GM19455 (cell line): ENCODE data around the gene CLDN18.

Experiments
- ATAC-seq: cut with Tn5 transposase; IDR thresholded peaks from one replicate; pipeline ENCODE4 v1.9.1; 2021; ENCODE audit not compliant: unreplicated experiment

Gene CLDN18

GRCh38 chr3:138009476-138010272 is at the start of gene CLDN18:
TSS of gene CLDN18 (plus strand) at chr3:138010165. CDS start at chr3:138010226, 61 bp downstream.
- ATAC-seq: no peak

- ATAC-seq: no peak
Measured at GRCh38 chr3:137962251-137962650, 47.7 kb upstream of the CLDN18 start.

GRCh38 chr3:137963463-137963862 is 46.5 kb upstream of the CLDN18 start:
- no peak for ATAC-seq

DNA sequence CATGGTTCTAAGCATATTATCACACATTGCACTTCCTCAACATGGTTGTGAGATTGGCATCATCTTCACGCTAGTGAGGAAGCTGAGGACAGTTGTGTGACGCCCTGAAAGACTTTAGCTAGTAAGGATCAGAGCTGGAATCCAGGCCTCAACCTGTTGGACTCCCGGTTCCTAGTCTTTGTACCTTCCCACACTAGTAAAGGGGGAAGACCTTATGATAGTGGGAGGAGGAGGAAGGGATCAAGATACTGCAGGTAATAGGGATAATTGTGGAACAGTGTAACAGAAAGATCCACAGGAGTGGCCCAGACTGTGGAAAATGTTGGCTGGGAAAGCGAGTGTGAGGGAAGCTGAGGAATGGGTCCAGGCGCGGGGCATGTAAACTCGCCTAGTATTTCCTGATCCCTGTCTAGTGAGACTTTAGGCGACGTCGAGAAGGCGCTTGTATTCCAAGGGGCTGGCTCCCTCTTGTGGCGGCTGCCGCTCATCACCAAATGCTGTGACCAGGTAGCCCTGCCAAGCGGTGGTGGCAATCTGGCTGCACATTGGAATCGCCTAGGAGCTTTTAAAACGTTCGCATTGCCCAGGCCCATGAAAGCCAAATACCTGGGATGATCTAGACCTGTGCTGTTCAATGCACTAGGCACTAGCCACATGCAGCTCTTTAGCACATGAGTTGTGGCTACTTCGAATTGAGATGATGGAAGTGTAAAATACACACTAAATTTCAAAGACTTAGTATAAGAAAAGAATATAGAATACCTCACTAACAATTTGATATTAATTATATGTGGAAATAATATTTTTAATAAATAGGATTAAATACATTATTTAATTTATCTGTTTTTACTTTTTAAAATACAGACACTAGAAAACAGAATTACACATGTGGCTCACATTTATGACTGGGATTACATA is 38.8 kb upstream of the CLDN18 start:
- ATAC-seq: peak; percentile 99

DNA sequence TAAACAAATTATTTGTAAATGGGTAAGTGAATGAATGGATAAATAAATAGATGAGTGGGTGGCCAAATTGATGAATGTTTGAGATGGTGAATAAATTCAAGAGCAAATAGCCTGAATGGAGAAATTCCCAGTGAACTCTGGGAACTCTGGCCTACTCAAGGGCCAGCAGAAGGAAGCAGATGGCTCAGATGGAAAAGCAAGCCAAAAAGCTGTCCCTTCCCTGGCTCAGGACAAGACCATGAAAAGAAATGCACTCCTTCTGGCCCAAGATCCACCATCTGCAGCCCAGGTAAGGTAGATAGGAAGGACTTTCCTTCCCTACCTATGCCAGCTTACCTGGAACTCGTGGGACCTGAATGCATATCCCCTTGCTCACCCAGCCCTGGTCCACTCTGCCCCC is 37.6 kb upstream of the CLDN18 start:
- ATAC-seq: no peak

- ATAC-seq: no peak
Measured at GRCh38 chr3:137978328-137978727, 31.6 kb upstream of the CLDN18 start.

DNA sequence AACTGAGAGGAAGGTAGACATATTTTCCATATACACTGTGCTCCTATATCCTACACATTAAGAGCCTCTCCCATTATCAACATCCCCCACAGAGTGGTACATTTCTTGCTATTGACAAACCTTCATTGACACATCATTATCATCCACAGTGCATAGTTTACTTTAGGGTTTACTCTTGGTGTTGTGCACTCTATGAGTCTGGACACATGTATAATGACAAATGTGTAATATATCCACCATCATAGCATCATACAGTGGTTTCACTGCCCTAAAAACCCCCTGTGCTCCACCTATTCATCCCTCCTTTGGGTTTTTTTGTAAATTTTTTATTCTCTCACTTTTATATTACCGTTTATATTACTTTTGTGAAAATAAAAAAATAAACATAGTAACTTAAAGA is 22.2 kb upstream of the CLDN18 start:
- no peak for ATAC-seq

- peak; percentile 83 for ATAC-seq
Measured at GRCh38 chr3:137988152-137988551, 21.8 kb upstream of the CLDN18 start.

- peak; percentile 63 for ATAC-seq
Measured at GRCh38 chr3:137988982-137989381, 21.0 kb upstream of the CLDN18 start.

DNA sequence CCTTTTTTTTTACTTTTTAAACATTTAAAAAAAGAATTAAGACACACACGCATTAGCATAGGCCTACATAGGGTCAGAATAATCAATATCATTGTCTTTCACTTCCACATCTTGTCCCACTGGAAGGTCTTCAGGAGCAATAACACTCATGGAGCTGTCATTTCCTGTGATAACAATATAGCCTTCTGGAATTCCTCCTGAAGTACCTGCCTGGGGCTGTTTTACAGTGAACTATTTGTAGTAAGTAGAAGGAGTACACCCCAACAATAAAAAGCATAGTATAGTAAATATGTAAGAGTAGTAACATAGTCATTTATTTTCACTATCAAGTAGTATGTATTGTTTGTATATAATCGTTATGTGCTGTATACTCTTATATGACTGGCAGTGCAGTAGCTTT is 19.5 kb upstream of the CLDN18 start:
- ATAC-seq: no peak

GRCh38 chr3:137992592-137992991 is 17.4 kb upstream of the CLDN18 start:
- ATAC-seq: no peak

GRCh38 chr3:137998121-137999042 is 11.6 kb upstream of the CLDN18 start:
- no peak for ATAC-seq

DNA sequence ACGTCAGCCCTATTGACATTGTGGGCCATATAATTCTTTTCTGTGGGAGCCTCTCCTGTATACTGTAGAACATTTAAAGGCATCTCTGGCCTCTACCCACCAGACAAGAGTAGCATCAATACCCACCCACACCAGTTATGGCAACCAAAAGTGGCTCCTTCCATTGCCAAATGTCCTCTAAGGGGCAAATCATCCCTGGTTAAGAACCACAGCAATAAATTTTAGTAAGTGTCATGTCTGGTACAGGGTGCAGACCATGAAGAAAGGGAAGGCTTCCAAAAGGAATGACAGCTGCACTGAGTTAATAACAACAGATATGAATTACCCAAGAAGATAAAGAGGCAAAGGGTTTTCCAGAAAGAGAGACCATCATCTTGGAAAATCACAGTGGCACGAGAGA is 6.9 kb upstream of the CLDN18 start:
- no peak for ATAC-seq

DNA sequence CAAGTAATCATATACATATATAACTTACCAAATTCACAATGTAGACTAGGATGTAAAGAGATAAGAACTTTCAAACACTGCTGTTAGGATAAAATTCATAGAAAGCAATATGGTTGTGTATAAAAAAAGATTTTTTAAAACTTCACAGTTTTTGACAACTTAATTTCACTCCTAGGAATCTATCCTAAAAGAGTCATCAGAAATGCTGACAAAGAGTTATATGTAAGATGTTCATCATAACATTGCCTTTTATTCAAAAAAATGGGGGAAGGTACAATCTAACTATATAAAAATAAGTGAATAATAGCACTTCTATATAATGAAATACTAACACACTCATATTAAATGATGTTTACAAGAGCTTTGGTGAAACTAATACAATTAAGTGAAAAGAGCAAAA is 4.3 kb upstream of the CLDN18 start:
- ATAC-seq: no peak

GRCh38 chr3:138007898-138008297 is 2.1 kb upstream of the CLDN18 start:
- ATAC-seq: no peak

DNA sequence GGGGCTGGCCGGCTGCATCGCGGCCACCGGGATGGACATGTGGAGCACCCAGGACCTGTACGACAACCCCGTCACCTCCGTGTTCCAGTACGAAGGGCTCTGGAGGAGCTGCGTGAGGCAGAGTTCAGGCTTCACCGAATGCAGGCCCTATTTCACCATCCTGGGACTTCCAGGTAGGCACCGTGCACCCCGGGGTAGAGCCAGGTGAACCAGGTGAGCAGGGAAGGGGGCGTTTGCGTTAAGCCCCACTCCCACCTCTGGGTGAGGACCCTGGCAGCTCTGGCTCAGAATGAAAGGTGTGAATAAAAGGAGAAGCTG is 267 bp downstream of the CLDN18 start:
- ATAC-seq: no peak

DNA sequence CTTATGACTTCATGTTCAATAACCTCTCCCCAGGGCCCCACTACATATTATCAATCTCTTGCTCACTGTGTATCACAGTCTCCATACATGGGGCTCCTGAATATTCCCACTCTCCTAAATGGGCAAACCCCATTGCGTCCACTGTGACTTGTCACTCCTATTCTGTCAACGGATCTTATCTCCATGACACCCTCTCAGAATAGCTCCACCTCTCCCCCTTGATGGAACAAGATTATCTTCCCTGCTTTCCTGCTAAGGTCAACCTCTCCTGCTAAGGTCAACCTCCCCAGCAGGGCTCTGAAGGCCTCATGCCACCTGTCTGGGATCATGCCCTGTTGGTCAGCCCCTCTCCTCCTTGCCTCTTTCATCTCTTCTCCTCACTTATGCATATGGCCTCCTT is 1.8 kb downstream of the CLDN18 start:
- ATAC-seq: no peak

DNA sequence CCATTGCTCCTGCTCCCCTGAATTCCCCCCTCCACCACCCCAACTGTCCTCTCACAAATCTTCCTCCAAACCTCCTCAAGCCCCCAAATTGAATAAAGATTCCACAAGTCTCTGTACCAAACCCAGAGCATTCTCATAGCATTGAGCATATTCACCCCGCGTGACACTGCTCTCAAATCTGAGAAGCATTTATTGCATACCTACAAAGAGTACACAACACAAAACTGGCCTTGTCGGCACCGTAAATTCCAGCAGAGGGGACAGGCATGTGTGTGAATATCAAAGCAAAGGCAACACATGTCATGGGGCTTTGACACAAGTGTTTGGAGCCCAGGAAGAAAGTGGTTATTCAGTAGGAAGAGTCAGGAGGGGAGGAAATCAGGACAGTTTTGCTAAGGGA is 2.6 kb downstream of the CLDN18 start:
- no peak for ATAC-seq

DNA sequence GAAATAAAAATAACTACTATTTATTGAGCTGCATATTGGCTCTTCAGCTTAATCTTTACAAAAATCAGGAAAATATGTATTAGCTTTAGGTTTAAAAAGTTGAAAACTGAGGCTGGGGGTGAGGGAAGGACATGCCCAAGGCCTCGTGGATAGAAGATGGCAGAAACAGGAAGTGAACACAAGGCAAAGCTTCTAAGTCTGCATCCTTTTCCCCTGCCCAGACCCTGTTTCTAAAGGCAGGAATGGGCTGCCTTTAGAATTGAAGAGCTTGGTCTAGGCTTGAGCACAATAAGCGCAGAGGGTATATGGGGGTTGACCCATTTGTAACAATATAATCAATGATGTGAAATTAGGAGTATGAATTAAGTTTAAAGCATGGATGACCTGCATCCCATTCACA is 6.1 kb downstream of the CLDN18 start:
- ATAC-seq: no peak

GRCh38 chr3:138019281-138020069 is 9.5 kb downstream of the CLDN18 start:
- no peak for ATAC-seq
